AG04449 (cell line): ENCODE data around the gene NKD2.
"Not testable (repeated sequence)": the region's sequence is repeated elsewhere in the genome, so short reads cannot be mapped to it uniquely, and the experiment has no call there.

ENCODE experiments used
- CTCF ChIA-PET: fragments of 350-600 bp; formaldehyde crosslinking; extraction: SDS; loops from one replicate; lab custom pipeline; 2021; ENCODE audit warnings: antibody characterized with exemption; lab: Yijun Ruan, JAX
- POLR2A ChIA-PET: fragments of 400-600, 350-600 bp; formaldehyde crosslinking; extraction: SDS; loops from one replicate; lab custom pipeline; 2020; ENCODE audit warnings: antibody characterized with exemption, inconsistent platforms; lab: Yijun Ruan, JAX
- DNase-seq: peaks from one replicate; pipeline ENCODE4 v3.0.0-alpha.2; 2010; ENCODE audit warnings: low read depth, low spot score
- H3K4me3 ChIP-seq: 2 replicates; pipeline ENCODE4 v1.5.1; 2011; ENCODE audit warnings: low read depth, mild to moderate bottlenecking, control low read depth, low read length
- CTCF ChIP-seq: IDR thresholded peaks from one replicate; pipeline ENCODE4 v1.5.1; 2011; ENCODE audit warnings: mild to moderate bottlenecking, moderate library complexity, low read length, control low read depth, inconsistent platforms; ENCODE audit not compliant: insufficient read depth; ENCODE audit errors: missing control alignments

NKD2 gene

GRCh38 chr5:1057485-1058082, 49.0 kb downstream of the NKD2 start:
- DNase-seq = no peak
- ChIA-PET POLR2A (no interaction called here), CTCF (no interaction called here)
- TF ChIP-seq CTCF = no peak
- H3K4me3 ChIP-seq = no peak overlapping the region

GRCh38 chr5:1058083-1058945, 49.7 kb downstream of the NKD2 start:
- no peak overlapping the region for H3K4me3 ChIP-seq
- TF ChIP-seq CTCF = no peak
- ChIA-PET POLR2A (no interaction called here), CTCF (no interaction called here)
- DNase-seq = no peak

GRCh38 chr5:1058988-1059883, 50.6 kb downstream of the NKD2 start:
- POLR2A ChIA-PET = no interaction called here
- H3K4me3 ChIP-seq = no peak overlapping the region
- no peak for TF ChIP-seq CTCF
- DNase-seq = no peak
- CTCF ChIA-PET = interaction anchor here (1.2 kb wide), 1 partner anchor 8 kb away, joined by 3 read pairs; no protein-coding TSS in a partner anchor

GRCh38 chr5:1059884-1060263, 51.3 kb downstream of the NKD2 start:
- DNase-seq = no peak
- no peak overlapping the region for H3K4me3 ChIP-seq
- ChIA-PET CTCF (interaction anchor here (1.2 kb wide), 1 partner anchor 8 kb away, joined by 3 read pairs; no protein-coding TSS in a partner anchor), POLR2A (no interaction called here)
- no peak for TF ChIP-seq CTCF

- H3K4me3 ChIP-seq = no peak overlapping the region
- ChIA-PET POLR2A (no interaction called here), CTCF (interaction anchor here (1.2 kb wide), 1 partner anchor 9 kb away, joined by 3 read pairs; no protein-coding TSS in a partner anchor)
- DNase-seq = no peak
- TF ChIP-seq CTCF = no peak
Measured at GRCh38 chr5:1060535-1060981, 52.0 kb downstream of the NKD2 start.

GRCh38 chr5:1061292-1061691, 52.7 kb downstream of the NKD2 start:
- DNase-seq, POLR2A ChIA-PET, H3K4me3 ChIP-seq, CTCF ChIA-PET: not testable (repeated sequence)
